ENCODE results near the gene BATF3.
"Not testable (repeated sequence)": the region's sequence is repeated elsewhere in the genome, so short reads cannot be mapped to it uniquely, and the experiment has no call there.

The BATF3 gene

GRCh38 chr1:212724679-212725078, 25.0 kb upstream of the BATF3 start:
- peaks cover 11% of the 10 kb centered on the region for H3K4me1 ChIP-seq (ENCODE audit: control insufficient read depth, insufficient read depth, low read length, poor library complexity, severe bottlenecking)
- H3K4me3 ChIP-seq (ENCODE audit: insufficient read depth, low read depth, low read length, poor library complexity, severe bottlenecking); H3K9me3 ChIP-seq (ENCODE audit: control insufficient read depth, low read length); H3K27ac ChIP-seq (ENCODE audit: insufficient read depth, low read length, poor library complexity, severe bottlenecking); H3K36me3 ChIP-seq (ENCODE audit: control insufficient read depth, insufficient read depth, low read length); DNase-seq; H3K27me3 ChIP-seq (replicated peaks; ENCODE audit: control insufficient read depth, insufficient read depth, low read length, poor library complexity, severe bottlenecking): not testable (repeated sequence)

GRCh38 chr1:212722270-212722957, 22.8 kb upstream of the BATF3 start:
- Histone ChIP-seq H3K27ac (ENCODE audit: insufficient read depth, low read length, poor library complexity, severe bottlenecking) (no peak overlapping the region), H3K27me3 (replicated peaks; ENCODE audit: control insufficient read depth, insufficient read depth, low read length, poor library complexity, severe bottlenecking) (no peaks in the 10 kb centered on the region), H3K4me1 (ENCODE audit: control insufficient read depth, insufficient read depth, low read length, poor library complexity, severe bottlenecking) (peaks cover 11% of the 10 kb centered on the region), H3K36me3 (ENCODE audit: control insufficient read depth, insufficient read depth, low read length) (no peaks in the 10 kb centered on the region), H3K4me3 (ENCODE audit: insufficient read depth, low read depth, low read length, poor library complexity, severe bottlenecking) (no peak overlapping the region), H3K9me3 (ENCODE audit: control insufficient read depth, low read length) (no peaks in the 10 kb centered on the region)
- no peak for DNase-seq

GRCh38 chr1:212721388-212722247, 22.0 kb upstream of the BATF3 start:
- no peak overlapping the region for H3K27ac ChIP-seq (ENCODE audit: insufficient read depth, low read length, poor library complexity, severe bottlenecking)
- H3K27me3 ChIP-seq (replicated peaks; ENCODE audit: control insufficient read depth, insufficient read depth, low read length, poor library complexity, severe bottlenecking) = no peaks in the 10 kb centered on the region
- no peak overlapping the region for H3K4me3 ChIP-seq (ENCODE audit: insufficient read depth, low read depth, low read length, poor library complexity, severe bottlenecking)
- peaks cover 11% of the 10 kb centered on the region for H3K4me1 ChIP-seq (ENCODE audit: control insufficient read depth, insufficient read depth, low read length, poor library complexity, severe bottlenecking)
- DNase-seq = no peak
- H3K36me3 ChIP-seq (ENCODE audit: control insufficient read depth, insufficient read depth, low read length) = no peaks in the 10 kb centered on the region
- H3K9me3 ChIP-seq (ENCODE audit: control insufficient read depth, low read length) = no peaks in the 10 kb centered on the region

GRCh38 chr1:212719633-212720032, 20.0 kb upstream of the BATF3 start:
- H3K4me1 ChIP-seq (ENCODE audit: control insufficient read depth, insufficient read depth, low read length, poor library complexity, severe bottlenecking) = peaks cover 11% of the 10 kb centered on the region
- H3K4me3 ChIP-seq (ENCODE audit: insufficient read depth, low read depth, low read length, poor library complexity, severe bottlenecking) = no peak overlapping the region
- DNase-seq = no peak

GRCh38 chr1:212718499-212718898, 18.9 kb upstream of the BATF3 start:
- Histone ChIP-seq H3K27me3 (replicated peaks; ENCODE audit: control insufficient read depth, insufficient read depth, low read length, poor library complexity, severe bottlenecking) (no peaks in the 10 kb centered on the region), H3K4me1 (ENCODE audit: control insufficient read depth, insufficient read depth, low read length, poor library complexity, severe bottlenecking) (peaks cover 11% of the 10 kb centered on the region), H3K36me3 (ENCODE audit: control insufficient read depth, insufficient read depth, low read length) (no peaks in the 10 kb centered on the region), H3K4me3 (ENCODE audit: insufficient read depth, low read depth, low read length, poor library complexity, severe bottlenecking) (no peak overlapping the region), H3K27ac (ENCODE audit: insufficient read depth, low read length, poor library complexity, severe bottlenecking) (no peak overlapping the region), H3K9me3 (ENCODE audit: control insufficient read depth, low read length) (no peaks in the 10 kb centered on the region)
- no peak for DNase-seq

More at GRCh38 chr1:212719633-212720032, 20.0 kb upstream of the BATF3 start:
- H3K9me3 ChIP-seq (ENCODE audit: control insufficient read depth, low read length) = no peaks in the 10 kb centered on the region
- H3K36me3 ChIP-seq (ENCODE audit: control insufficient read depth, insufficient read depth, low read length) = no peaks in the 10 kb centered on the region
- no peaks in the 10 kb centered on the region for H3K27me3 ChIP-seq (replicated peaks; ENCODE audit: control insufficient read depth, insufficient read depth, low read length, poor library complexity, severe bottlenecking)
- H3K27ac ChIP-seq (ENCODE audit: insufficient read depth, low read length, poor library complexity, severe bottlenecking) = no peak overlapping the region

- H3K4me1 ChIP-seq (ENCODE audit: control insufficient read depth, insufficient read depth, low read length, poor library complexity, severe bottlenecking) = no peaks in the 10 kb centered on the region
- no peak overlapping the region for H3K27ac ChIP-seq (ENCODE audit: insufficient read depth, low read length, poor library complexity, severe bottlenecking)
- DNase-seq = no peak
- no peaks in the 10 kb centered on the region for H3K27me3 ChIP-seq (replicated peaks; ENCODE audit: control insufficient read depth, insufficient read depth, low read length, poor library complexity, severe bottlenecking)
- no peaks in the 10 kb centered on the region for H3K9me3 ChIP-seq (ENCODE audit: control insufficient read depth, low read length)
- no peak overlapping the region for H3K4me3 ChIP-seq (ENCODE audit: insufficient read depth, low read depth, low read length, poor library complexity, severe bottlenecking)
- H3K36me3 ChIP-seq (ENCODE audit: control insufficient read depth, insufficient read depth, low read length) = no peaks in the 10 kb centered on the region
Measured at GRCh38 chr1:212716161-212716560, 16.5 kb upstream of the BATF3 start.

- Histone ChIP-seq H3K4me3 (ENCODE audit: insufficient read depth, low read depth, low read length, poor library complexity, severe bottlenecking) (no peak overlapping the region), H3K27ac (ENCODE audit: insufficient read depth, low read length, poor library complexity, severe bottlenecking) (no peak overlapping the region), H3K36me3 (ENCODE audit: control insufficient read depth, insufficient read depth, low read length) (no peaks in the 10 kb centered on the region), H3K4me1 (ENCODE audit: control insufficient read depth, insufficient read depth, low read length, poor library complexity, severe bottlenecking) (no peaks in the 10 kb centered on the region), H3K9me3 (ENCODE audit: control insufficient read depth, low read length) (no peaks in the 10 kb centered on the region), H3K27me3 (replicated peaks; ENCODE audit: control insufficient read depth, insufficient read depth, low read length, poor library complexity, severe bottlenecking) (no peaks in the 10 kb centered on the region)
- no peak for DNase-seq
Measured at GRCh38 chr1:212713465-212714136, 14.0 kb upstream of the BATF3 start.

GRCh38 chr1:212712451-212713303, 13.0 kb upstream of the BATF3 start:
- no peaks in the 10 kb centered on the region for H3K27me3 ChIP-seq (replicated peaks; ENCODE audit: control insufficient read depth, insufficient read depth, low read length, poor library complexity, severe bottlenecking)
- no peaks in the 10 kb centered on the region for H3K9me3 ChIP-seq (ENCODE audit: control insufficient read depth, low read length)
- H3K4me1 ChIP-seq (ENCODE audit: control insufficient read depth, insufficient read depth, low read length, poor library complexity, severe bottlenecking) = no peaks in the 10 kb centered on the region
- no peaks in the 10 kb centered on the region for H3K36me3 ChIP-seq (ENCODE audit: control insufficient read depth, insufficient read depth, low read length)
- no peak for DNase-seq
- no peak overlapping the region for H3K27ac ChIP-seq (ENCODE audit: insufficient read depth, low read length, poor library complexity, severe bottlenecking)
- no peak overlapping the region for H3K4me3 ChIP-seq (ENCODE audit: insufficient read depth, low read depth, low read length, poor library complexity, severe bottlenecking)

GRCh38 chr1:212711974-212712373, 12.3 kb upstream of the BATF3 start:
- H3K9me3 ChIP-seq (ENCODE audit: control insufficient read depth, low read length); DNase-seq; H3K27me3 ChIP-seq (replicated peaks; ENCODE audit: control insufficient read depth, insufficient read depth, low read length, poor library complexity, severe bottlenecking); H3K4me1 ChIP-seq (ENCODE audit: control insufficient read depth, insufficient read depth, low read length, poor library complexity, severe bottlenecking); H3K36me3 ChIP-seq (ENCODE audit: control insufficient read depth, insufficient read depth, low read length); H3K27ac ChIP-seq (ENCODE audit: insufficient read depth, low read length, poor library complexity, severe bottlenecking); H3K4me3 ChIP-seq (ENCODE audit: insufficient read depth, low read depth, low read length, poor library complexity, severe bottlenecking): not testable (repeated sequence)
